ENCODE measurements around the gene AXL. TPM values are rescaled to one million over a fixed set of nuclear protein-coding genes. Genes with fewer than 3 reads are reported as not detected.

AXL gene
- total RNA-seq, 2 experiments from 2014 or later, result 0.05 to 0.29 TPM

DNA sequence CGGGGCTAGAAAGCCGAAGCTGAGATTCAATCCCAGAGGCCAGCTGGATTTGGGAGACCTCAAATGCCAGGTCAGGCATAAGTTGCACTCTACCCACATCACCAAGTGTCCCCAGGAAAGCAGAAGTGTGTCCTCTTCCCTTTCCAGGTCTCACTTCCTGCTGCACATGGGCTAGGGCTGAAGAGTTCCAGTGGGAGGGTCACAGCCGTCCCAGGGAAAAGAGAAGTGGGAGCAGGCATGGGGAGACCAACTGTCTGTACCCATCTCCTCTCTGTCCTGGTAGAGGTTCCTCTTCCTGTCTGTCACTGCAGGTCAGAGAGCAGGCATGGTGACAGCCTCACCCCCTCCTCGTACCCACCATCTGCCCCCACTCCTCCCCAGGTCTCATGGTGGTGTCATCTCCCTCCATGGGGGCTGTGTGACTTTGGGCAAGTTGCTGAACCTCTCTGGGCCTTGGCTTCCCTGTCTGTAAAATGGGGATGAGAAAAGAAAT, 14.8 kb downstream of the AXL start:
- CTCF ChIA-PET, result no interaction called here
- Mint-ChIP-seq H3K27me3 (no peaks in the 10 kb centered on the region), H3K27ac (no peak overlapping the region), H3K36me3 (no peaks in the 10 kb centered on the region), H3K9me3 (ENCODE audit: low read depth) (no peaks in the 10 kb centered on the region), H3K4me1 (no peaks in the 10 kb centered on the region), H3K4me3 (no peak overlapping the region)
- no peak for DNase-seq
- no peak for ATAC-seq

DNA sequence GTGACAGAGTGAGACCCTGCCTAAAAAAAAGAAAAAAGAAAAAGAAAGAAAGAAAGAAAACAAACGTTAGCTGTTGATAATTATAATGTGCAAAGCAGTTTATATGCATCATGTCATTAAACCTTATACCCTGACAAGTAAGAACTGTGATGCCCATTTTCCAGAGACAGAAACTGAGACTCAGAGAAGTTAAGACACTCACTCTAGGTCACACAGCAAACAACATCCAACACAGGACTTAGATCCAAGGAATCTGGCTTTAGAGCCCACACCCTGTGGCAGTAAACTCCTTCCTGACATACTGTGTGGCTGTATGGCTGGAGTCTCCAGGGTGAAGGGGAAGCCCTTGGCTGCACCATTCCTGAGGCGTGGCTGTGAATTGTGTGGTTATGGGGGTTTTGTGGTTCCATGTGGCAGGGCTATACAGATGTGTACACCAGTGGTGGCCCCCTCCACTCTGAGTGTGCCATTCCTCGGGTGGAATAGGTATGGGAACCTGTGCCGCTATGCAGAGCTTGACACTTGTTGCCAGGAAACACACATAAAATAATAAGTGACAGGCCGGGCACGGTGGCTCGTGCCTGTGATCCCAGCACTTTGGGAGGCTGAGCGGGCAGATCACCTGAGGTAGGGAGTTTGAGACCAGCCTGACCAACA, 15.6 kb downstream of the AXL start:
- Mint-ChIP-seq H3K4me1 (no peaks in the 10 kb centered on the region), H3K36me3 (no peaks in the 10 kb centered on the region), H3K9me3 (ENCODE audit: low read depth) (no peaks in the 10 kb centered on the region), H3K27me3 (no peaks in the 10 kb centered on the region), H3K4me3 (no peak overlapping the region), H3K27ac (no peak overlapping the region)
- CTCF ChIA-PET, result no interaction called here
- no peak for DNase-seq
- no peak for ATAC-seq

DNA sequence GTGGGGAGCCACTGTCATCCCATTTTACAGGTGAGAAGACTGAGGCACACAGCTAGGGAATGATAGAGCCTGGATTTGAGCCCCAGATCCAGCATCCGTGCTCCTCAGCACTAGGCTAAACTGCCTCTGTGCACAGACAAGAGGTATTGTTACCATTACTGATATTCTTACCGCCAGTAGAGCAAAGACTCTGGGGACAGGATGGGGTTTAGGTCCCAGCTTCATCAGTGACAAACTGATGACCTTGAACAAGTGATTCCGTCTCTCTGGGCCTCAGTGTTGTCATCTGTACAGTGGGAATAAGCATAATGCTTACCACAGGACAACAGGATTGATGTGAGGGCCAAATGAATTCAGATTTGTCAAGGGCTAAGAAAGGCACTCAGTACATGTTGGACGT, 16.5 kb downstream of the AXL start:
- CTCF ChIA-PET, result interaction anchor here (2.1 kb wide), 1 partner anchor 13 kb away, joined by 5 read pairs; no protein-coding TSS in a partner anchor
- Mint-ChIP-seq H3K4me3 (no peak overlapping the region), H3K27me3 (no peaks in the 10 kb centered on the region), H3K4me1 (no peaks in the 10 kb centered on the region), H3K36me3 (no peaks in the 10 kb centered on the region), H3K27ac (no peak overlapping the region), H3K9me3 (ENCODE audit: low read depth) (no peaks in the 10 kb centered on the region)
- ATAC-seq, result no peak
- no peak for DNase-seq

DNA sequence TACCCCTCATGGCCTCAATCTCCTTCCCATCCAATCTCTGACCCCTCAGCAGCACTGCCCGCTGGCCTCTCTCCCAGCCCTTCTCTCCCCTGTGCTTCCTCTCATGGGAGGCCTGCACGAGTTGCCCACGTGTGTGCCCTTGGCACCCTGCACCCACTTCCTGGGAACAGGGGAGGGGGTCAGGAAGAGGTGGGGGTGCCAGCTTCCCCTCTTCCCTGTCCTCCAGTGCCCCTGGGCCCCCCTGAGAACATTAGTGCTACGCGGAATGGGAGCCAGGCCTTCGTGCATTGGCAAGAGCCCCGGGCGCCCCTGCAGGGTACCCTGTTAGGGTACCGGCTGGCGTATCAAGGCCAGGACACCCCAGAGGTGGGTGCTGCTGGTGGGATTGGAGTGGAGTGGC, 19.2 kb downstream of the AXL start:
- no peaks in the 10 kb centered on the region for H3K9me3 Mint-ChIP-seq (ENCODE audit: low read depth)
- no peak overlapping the region for H3K27ac Mint-ChIP-seq
- CTCF ChIA-PET, result no interaction called here
- ATAC-seq (no peak), DNase-seq (no peak)
- no peak overlapping the region for H3K4me3 Mint-ChIP-seq
- H3K36me3 Mint-ChIP-seq, result no peaks in the 10 kb centered on the region
- H3K4me1 Mint-ChIP-seq, result no peaks in the 10 kb centered on the region
- H3K27me3 Mint-ChIP-seq, result no peaks in the 10 kb centered on the region

DNA sequence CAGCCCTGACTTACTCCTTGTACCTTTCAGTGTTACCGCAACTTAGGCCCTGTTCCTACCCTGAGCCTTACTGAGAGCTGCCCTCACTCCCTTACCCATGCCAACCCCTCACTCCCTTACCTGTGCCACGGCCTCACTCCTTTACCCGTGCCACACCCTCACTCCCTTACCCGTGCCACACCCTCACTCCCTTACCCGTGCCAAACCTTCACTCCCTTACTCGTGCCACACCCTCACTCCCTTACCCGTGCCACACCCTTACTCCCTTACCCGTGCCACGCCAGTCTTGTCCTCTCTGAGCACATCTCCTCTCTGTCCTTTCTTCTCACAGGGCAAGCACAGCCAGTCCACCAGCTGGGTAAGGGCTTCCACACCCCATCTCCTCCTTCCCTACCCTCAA, 20.3 kb downstream of the AXL start:
- Mint-ChIP-seq H3K36me3 (no peaks in the 10 kb centered on the region), H3K27me3 (no peaks in the 10 kb centered on the region), H3K4me1 (no peaks in the 10 kb centered on the region), H3K27ac (no peak overlapping the region), H3K9me3 (ENCODE audit: low read depth) (no peaks in the 10 kb centered on the region), H3K4me3 (no peak overlapping the region)
- CTCF ChIA-PET, result no interaction called here
- ATAC-seq (no peak), DNase-seq (no peak)

DNA sequence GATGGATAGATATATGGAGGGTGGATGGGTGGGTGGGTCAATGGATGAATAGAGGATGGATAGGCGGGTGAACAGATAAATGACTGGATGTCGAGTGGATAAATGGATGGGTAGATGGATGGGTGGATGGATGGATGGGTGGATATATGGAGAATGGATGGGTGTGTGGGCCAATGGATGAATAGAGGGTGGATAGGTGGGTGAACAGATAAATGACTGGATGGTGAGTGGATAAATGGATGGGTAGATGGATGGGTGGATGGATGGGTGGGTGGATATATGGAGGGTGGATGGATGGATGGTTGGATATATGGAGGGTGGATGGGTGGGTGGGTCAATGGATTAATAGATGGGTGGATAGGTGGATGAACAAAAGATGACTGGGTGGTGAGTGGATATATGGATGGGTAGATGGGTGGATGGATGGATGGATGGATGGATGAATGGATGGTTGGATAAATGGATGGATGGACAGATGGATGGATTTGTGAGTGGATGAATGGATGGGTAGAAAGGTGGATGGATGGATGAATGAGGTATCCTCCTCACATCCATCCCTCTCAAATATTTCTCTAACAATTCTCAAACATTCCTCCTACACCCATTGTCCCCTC, 21.0 kb downstream of the AXL start:
- no peak overlapping the region for H3K4me3 Mint-ChIP-seq
- no peak overlapping the region for H3K27ac Mint-ChIP-seq
- ATAC-seq, result no peak
- CTCF ChIA-PET, result no interaction called here
- DNase-seq, result no peak
- H3K9me3 Mint-ChIP-seq (ENCODE audit: low read depth), result no peaks in the 10 kb centered on the region
- H3K36me3 Mint-ChIP-seq, result no peaks in the 10 kb centered on the region
- H3K27me3 Mint-ChIP-seq, result no peaks in the 10 kb centered on the region
- no peaks in the 10 kb centered on the region for H3K4me1 Mint-ChIP-seq

DNA sequence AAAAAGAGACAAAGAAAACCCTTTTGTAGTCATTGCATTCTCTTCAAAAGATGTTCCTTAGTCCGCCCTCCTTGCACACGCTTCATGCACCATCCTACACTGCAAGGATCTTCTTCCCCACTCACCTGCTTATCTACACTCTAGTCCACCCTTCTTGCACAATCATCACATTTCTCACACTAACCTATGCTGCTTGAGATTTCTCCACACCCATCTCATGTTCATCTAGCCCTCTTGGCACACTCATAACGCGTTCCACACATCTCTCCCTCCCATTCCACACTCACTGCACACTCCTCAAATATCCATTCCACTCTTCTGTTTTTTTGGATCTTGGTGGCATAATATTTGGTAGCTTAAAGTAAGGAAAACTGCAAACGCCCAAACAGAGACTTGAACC, 22.8 kb downstream of the AXL start:
- ATAC-seq, result no peak
- no peaks in the 10 kb centered on the region for H3K27me3 Mint-ChIP-seq
- no peak overlapping the region for H3K27ac Mint-ChIP-seq
- no peaks in the 10 kb centered on the region for H3K9me3 Mint-ChIP-seq (ENCODE audit: low read depth)
- DNase-seq, result no peak
- CTCF ChIA-PET, result no interaction called here
- no peak overlapping the region for H3K4me3 Mint-ChIP-seq
- no peaks in the 10 kb centered on the region for H3K4me1 Mint-ChIP-seq
- no peaks in the 10 kb centered on the region for H3K36me3 Mint-ChIP-seq

DNA sequence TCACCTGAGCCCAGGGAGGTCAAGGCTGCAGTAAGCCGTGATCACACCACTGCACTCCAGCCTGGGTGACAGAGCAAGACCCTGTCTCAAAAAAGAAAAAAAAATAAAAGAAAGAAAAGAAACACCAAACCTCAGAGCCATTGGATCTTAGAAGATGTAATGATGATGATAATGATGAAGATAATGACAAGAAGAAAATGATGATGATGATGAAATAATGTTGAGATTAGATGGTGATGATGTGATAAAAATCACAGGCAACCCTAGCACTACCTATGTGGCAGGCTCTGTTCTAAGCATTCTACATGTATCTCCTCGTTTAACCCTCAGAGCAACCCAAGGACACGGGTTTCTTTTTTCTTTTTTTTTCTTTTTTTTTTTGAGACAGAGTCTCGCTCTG, 25.1 kb downstream of the AXL start:
- Mint-ChIP-seq H3K36me3 (no peaks in the 10 kb centered on the region), H3K27me3 (no peaks in the 10 kb centered on the region), H3K4me1 (no peaks in the 10 kb centered on the region), H3K27ac (no peak overlapping the region), H3K9me3 (ENCODE audit: low read depth) (no peaks in the 10 kb centered on the region), H3K4me3 (no peak overlapping the region)
- no peak for ATAC-seq
- no peak for DNase-seq
- CTCF ChIA-PET, result interaction anchor here (1.4 kb wide), 1 partner anchor 40 kb away, joined by 3 read pairs; no protein-coding TSS in a partner anchor

DNA sequence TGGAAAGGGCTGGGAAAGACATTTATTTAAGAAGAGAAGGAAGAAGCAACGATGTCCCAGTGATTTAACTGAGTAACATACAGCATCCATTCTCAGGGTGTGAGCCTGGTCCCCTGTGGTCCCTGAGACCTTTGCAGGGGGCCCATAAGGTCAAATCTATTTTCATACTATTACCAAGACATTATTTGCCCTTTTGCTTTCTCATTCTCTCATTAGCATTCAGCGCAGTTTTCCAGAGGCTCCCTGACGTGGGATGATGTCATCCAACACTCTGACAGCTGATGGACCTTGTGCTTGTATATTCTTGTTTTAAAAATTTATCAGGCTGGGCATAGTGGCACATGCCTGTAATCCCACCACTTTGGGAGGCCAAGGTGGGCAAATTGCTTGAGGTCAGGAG, 26.8 kb downstream of the AXL start:
- H3K27ac Mint-ChIP-seq, result no peak overlapping the region
- no peak overlapping the region for H3K4me3 Mint-ChIP-seq
- no peaks in the 10 kb centered on the region for H3K9me3 Mint-ChIP-seq (ENCODE audit: low read depth)
- DNase-seq (no peak), ATAC-seq (no peak)
- H3K36me3 Mint-ChIP-seq, result no peaks in the 10 kb centered on the region
- no peaks in the 10 kb centered on the region for H3K27me3 Mint-ChIP-seq
- no peaks in the 10 kb centered on the region for H3K4me1 Mint-ChIP-seq
- CTCF ChIA-PET, result interaction anchor here (1.4 kb wide), 1 partner anchor 42 kb away, joined by 3 read pairs; no protein-coding TSS in a partner anchor

DNA sequence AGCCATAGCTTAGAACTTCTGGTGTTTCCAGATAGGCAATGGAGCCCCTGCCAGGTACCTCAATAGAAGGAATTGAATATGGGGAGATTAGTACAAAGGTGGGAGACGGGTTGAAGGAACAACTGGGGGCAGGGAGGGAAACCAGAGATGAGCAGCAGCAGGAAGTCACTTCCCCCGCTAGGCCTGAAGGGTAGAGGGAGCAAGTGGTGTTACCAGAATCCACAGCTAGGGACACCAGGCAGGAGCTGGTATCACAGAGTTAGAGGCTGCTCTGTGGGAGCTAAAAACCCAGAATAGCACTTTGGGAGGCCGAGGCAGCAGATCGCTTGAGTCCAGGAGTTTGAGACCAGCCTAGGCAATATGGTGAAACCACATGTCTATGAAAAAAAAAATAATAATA, 29.9 kb downstream of the AXL start:
- H3K9me3 Mint-ChIP-seq (ENCODE audit: low read depth), result no peaks in the 10 kb centered on the region
- CTCF ChIA-PET, result interaction anchor here (0.9 to 2.2 kb wide), 4 partner anchors 9 to 45 kb away, joined by 4 to 11 read pairs (median 5); no protein-coding TSS in a partner anchor
- H3K4me3 Mint-ChIP-seq, result no peak overlapping the region
- H3K27ac Mint-ChIP-seq, result no peak overlapping the region
- H3K36me3 Mint-ChIP-seq, result no peaks in the 10 kb centered on the region
- H3K4me1 Mint-ChIP-seq, result no peaks in the 10 kb centered on the region
- peaks cover 5% of the 10 kb centered on the region for H3K27me3 Mint-ChIP-seq
- ATAC-seq, result peak; percentile 39
- DNase-seq, result no peak

DNA sequence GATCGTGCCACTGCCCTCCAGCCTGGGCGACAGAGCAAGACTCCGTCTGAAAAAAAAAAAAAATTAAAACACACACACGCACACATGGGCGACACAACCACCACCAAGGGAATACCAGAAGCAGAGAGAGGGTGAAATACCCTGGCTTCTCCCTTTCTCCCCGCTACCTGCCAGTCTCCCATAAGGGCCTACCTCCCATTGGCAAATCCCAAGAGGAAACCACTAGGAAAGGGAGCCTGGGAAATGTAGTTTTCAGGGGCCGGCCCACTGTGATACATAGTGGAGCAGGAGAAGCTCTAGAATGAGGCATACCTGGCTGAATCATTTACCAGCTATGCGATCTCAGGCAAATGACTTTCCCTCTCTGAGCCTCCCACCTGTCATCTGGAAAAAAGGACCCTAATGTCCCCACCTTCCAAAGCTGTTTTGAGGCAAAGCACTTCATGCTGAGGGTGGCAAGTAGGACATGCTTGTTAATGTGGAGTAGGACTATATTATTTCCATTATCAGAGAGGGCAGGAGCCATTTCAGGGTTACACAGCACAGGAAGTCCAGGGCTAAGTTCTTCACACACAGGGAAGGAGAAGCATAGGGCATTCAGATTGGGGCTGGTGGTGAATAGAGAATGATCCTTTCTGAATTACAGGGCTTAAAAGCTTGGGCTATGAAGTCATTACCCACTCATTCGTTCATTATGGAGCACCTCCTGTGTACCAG, 30.8 kb downstream of the AXL start:
- Mint-ChIP-seq H3K9me3 (ENCODE audit: low read depth) (no peaks in the 10 kb centered on the region), H3K4me1 (no peaks in the 10 kb centered on the region), H3K27me3 (peaks cover 8% of the 10 kb centered on the region), H3K36me3 (no peaks in the 10 kb centered on the region), H3K4me3 (no peak overlapping the region), H3K27ac (no peak overlapping the region)
- CTCF ChIA-PET, result interaction anchor here (1.8 to 2.2 kb wide), 3 partner anchors 8 to 46 kb away, joined by 5 to 11 read pairs (median 5); no protein-coding TSS in a partner anchor
- ATAC-seq, result no peak
- DNase-seq, result no peak

DNA sequence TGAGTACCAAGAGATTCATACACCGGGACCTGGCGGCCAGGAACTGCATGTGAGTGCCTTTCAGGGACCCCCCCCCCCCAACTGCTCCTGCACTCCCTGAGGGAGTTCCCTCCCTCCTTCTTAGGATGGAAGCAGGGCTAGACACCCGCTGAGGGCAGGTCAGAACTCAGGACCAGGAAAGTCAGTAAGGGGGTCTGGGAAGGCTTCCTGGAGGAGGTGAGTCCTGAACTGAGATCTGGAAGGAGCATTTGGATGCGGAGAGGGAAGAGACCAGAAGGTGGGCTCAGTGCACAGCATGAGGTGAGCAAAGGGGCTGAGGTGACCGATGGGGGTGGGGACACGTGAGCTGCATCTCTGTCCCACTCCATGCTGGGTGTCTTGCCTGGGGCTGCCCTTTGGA, 34.6 kb downstream of the AXL start:
- no peaks in the 10 kb centered on the region for H3K4me1 Mint-ChIP-seq

DNA sequence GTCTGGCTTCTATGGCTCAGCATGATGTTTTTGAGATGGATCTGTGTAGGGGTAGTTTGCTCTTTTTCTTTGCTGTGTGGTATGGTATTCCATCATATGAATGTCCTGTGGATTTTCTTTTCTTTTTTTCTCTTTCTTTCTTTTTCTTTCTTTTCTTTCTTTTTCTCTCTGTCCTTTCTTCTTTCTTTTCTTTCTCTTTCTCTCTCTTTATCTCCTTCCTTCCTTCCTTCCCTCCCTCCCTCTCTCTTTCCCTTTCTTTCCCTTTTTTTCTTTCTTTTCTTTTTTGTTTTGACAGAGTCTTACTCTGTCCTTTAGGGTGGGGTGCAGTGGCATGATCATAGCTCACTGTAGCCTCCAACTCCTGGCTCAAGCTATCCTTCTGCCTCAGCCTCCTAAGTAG, 36.1 kb downstream of the AXL start:
- H3K27ac Mint-ChIP-seq, result no peak overlapping the region
- no peak for DNase-seq
- H3K4me3 Mint-ChIP-seq, result no peak overlapping the region
- CTCF ChIA-PET, result interaction anchor here (1.5 kb wide), 1 partner anchor 111 kb away, joined by 5 read pairs; no protein-coding TSS in a partner anchor
- H3K9me3 Mint-ChIP-seq (ENCODE audit: low read depth), result no peaks in the 10 kb centered on the region
- H3K36me3 Mint-ChIP-seq, result no peaks in the 10 kb centered on the region
- peaks cover 12% of the 10 kb centered on the region for H3K27me3 Mint-ChIP-seq
- no peak for ATAC-seq
- H3K4me1 Mint-ChIP-seq, result no peaks in the 10 kb centered on the region

More for the DNA sequence above, 34.6 kb downstream of the AXL start:
- Mint-ChIP-seq H3K9me3 (ENCODE audit: low read depth) (no peaks in the 10 kb centered on the region), H3K27ac (no peak overlapping the region), H3K27me3 (peaks cover 12% of the 10 kb centered on the region), H3K36me3 (no peaks in the 10 kb centered on the region), H3K4me3 (no peak overlapping the region)
- CTCF ChIA-PET, result no interaction called here
- DNase-seq, result no peak
- no peak for ATAC-seq
